RWPE1 (cell line): ENCODE data around the gene PARP16.

ENCODE experiments used
- CTCF ChIA-PET: fragments of 350-600 bp; sonication (Branson Sonifier 250); formaldehyde crosslinking; extraction: SDS; loops from one replicate; lab custom pipeline; 2021; lab: Yijun Ruan, JAX
- POLR2A ChIA-PET: fragments of 400-600 bp; formaldehyde crosslinking; extraction: SDS; loops from one replicate; lab custom pipeline; 2020; ENCODE audit warnings: antibody characterized with exemption; ENCODE audit not compliant: low non-redundant PET; lab: Yijun Ruan, JAX
- DNase-seq: peaks from one replicate; pipeline ENCODE4 v3.0.0; 2012; ENCODE audit warnings: low spot score
- H3K27ac ChIP-seq: fragments of 450-650 bp; 2 replicates; pipeline ENCODE4 v1.5.1; 2017
- TF ChIP-seq, protein P1 (sequence below): fragments of 450-650 bp; conservative IDR thresholded peaks from 2 replicates; pipeline ENCODE4 v1.5.1; 2017; ENCODE audit warnings: low read depth, mild to moderate bottlenecking

PARP16 gene

DNA sequence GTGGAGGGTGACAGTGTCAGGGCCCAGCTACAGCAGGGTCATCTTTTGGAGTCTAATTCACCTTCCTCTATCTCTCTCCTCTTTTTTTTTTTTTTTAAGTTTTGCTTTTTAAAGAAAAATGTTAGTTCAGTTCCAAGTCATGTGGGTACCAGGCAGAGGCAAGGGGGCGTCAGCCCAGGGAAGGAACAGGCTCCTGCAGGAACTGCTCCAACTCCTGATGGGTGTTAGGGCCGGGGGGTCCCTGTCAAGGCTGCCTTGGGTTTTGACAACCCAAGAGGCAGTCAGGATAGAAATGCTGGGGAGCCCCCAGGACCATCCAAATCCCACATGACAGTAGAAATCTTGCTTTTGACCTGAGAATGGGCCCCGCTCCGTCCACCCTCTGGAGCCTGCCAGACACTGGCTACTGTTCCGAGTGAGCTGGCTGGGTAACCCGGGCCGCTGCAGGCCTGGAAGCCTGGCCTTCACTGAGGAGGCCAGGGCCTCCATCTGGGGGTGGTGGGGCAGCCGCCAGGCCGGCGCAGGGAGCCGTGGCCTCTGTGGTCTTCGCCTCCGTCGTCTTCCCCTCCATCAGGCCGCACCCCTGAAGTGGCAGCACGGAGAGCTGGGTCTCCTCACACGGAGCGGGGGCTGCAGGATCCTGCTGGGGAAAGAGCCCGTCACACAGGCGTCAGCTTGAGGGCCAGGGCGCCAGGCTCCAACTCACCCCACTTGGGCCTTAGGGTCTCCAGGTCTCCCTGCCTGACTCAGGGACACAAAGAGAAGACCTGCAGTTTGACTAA is 42.0 kb upstream of the PARP16 start:
- no peak for DNase-seq
- H3K27ac ChIP-seq = no peak overlapping the region
- ChIA-PET CTCF (interaction anchor here (0.7 kb wide), 2 partner anchors 57 to 192 kb away, joined by 4 to 8 read pairs; no protein-coding TSS in a partner anchor), POLR2A (no interaction called here)
- TF ChIP-seq, protein P1, sequence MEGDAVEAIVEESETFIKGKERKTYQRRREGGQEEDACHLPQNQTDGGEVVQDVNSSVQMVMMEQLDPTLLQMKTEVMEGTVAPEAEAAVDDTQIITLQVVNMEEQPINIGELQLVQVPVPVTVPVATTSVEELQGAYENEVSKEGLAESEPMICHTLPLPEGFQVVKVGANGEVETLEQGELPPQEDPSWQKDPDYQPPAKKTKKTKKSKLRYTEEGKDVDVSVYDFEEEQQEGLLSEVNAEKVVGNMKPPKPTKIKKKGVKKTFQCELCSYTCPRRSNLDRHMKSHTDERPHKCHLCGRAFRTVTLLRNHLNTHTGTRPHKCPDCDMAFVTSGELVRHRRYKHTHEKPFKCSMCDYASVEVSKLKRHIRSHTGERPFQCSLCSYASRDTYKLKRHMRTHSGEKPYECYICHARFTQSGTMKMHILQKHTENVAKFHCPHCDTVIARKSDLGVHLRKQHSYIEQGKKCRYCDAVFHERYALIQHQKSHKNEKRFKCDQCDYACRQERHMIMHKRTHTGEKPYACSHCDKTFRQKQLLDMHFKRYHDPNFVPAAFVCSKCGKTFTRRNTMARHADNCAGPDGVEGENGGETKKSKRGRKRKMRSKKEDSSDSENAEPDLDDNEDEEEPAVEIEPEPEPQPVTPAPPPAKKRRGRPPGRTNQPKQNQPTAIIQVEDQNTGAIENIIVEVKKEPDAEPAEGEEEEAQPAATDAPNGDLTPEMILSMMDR = no peak

DNA sequence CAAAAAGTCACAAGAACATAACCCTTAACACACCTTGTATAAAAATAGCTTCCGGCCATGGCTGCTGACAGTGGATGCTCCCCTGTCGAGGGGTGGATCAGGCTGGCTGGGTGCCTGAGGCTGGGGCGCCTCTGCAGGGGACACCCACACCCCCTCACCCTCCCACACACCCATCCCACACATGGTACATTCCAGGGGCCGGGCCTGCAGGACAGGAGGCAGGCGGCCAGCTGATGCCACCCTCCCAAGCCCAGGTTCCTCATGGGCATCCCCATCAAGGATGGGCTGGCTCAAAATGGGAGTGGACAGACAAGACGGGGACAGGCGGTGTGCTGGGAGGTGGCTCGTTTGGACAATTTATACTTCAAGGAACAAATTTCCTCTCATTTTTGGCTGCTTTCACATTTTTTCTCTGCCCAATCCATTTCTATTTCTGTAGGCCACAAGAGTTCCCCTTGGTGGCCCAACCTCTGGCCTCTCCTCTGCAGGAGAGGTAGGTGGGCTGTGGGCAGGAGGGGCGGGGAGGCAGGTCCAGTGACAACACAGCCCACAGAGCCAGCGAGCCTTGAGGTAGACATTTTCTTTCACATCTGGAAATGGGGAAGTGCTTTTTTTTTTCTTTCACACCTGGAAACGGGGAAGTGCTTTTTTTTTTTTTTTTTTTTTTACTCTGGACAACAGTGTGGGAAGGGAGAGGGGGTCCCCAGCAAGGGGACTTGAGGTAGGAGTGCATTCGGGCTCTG is 41.1 kb upstream of the PARP16 start:
- POLR2A ChIA-PET = no interaction called here
- CTCF ChIA-PET = interaction anchor here (0.7 kb wide), 2 partner anchors 55 to 191 kb away, joined by 4 to 8 read pairs; no protein-coding TSS in a partner anchor
- DNase-seq = no peak
- TF ChIP-seq, protein P1 = no peak
- no peak overlapping the region for H3K27ac ChIP-seq

DNA sequence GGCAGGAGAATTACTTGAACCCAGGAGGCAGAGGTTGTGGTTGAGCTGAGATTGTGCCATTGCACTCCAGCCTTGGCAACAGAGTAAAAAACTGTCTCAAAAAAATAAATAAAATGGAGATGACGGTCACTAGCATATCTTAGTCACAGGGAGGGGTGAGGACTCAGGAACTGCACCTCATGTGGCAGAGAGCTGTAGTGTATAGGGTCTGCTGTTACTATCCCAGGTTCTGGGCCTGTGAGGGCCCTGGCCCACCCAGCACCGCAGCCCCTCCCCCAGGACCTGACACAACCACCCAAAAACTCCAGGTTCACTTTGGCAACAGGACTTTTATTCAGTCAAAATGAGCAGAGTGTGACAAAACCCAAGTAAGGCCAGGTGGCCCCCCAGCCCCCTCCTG is 40.1 kb upstream of the PARP16 start:
- ChIA-PET CTCF (interaction anchor here (2.1 kb wide), 1 partner anchor 59 kb away, joined by 9 read pairs; no protein-coding TSS in a partner anchor), POLR2A (interaction anchor here (0.6 kb wide), 1 partner anchor 1214 kb away, joined by 3 read pairs; no protein-coding TSS in a partner anchor)
- TF ChIP-seq, protein P1 = no peak

DNA sequence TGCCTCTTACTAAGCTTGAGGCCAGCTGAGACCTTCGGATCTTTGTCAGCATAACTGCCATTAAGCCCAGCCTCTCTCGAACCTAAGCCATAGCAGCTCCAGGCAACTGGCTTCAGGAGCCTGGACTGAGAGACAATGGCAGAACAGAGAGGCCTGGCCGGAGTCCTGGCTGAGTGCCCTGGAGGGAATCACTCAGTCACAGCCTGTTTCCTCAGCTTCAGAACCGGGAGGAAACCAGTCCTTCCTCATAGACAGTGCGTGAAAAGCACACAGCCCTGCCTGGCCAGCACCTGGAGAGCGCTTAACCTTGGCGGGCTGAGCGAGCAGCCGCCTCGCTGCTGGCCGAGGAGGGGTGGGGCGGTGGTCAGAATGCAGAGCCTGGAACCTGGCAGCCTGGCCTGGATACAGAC is 39.4 kb upstream of the PARP16 start:
- DNase-seq = no peak
- TF ChIP-seq, protein P1 = no peak
- no peak overlapping the region for H3K27ac ChIP-seq
- ChIA-PET POLR2A (interaction anchor here (0.6 kb wide), 1 partner anchor 1215 kb away, joined by 3 read pairs; no protein-coding TSS in a partner anchor), CTCF (interaction anchor here (2.1 kb wide), 1 partner anchor 60 kb away, joined by 9 read pairs; no protein-coding TSS in a partner anchor)

More for the DNA sequence above, 40.1 kb upstream of the PARP16 start:
- no peak overlapping the region for H3K27ac ChIP-seq
- DNase-seq = no peak

DNA sequence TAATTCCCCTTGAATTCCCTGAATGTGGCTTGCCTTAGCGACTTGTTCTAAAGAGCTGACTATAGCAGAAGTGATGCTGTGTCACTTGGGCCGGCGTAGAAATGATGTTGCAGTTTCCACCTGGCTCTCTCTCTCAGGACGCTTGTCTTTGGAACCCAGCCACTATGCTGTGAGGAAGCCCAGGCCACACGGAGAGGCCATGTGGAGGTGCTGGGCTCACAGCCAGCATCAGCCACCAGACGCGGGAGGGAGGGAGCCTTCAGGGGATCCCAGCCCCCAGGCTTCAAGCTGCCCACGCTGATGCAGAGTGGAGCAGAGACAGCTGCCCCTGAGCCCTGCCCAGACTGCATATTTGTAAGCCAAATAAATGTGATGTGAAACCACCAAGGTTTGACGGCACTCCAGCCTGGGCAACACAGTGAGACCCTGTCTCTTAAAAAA is 36.4 kb upstream of the PARP16 start:
- CTCF ChIA-PET = interaction anchor here (0.6 to 2.7 kb wide), 3 partner anchors 48 to 62 kb away, joined by 3 to 33 read pairs (median 4); no protein-coding TSS in a partner anchor
- H3K27ac ChIP-seq = no peak overlapping the region
- no peak for DNase-seq
- TF ChIP-seq, protein P1 = no peak
- POLR2A ChIA-PET = no interaction called here

DNA sequence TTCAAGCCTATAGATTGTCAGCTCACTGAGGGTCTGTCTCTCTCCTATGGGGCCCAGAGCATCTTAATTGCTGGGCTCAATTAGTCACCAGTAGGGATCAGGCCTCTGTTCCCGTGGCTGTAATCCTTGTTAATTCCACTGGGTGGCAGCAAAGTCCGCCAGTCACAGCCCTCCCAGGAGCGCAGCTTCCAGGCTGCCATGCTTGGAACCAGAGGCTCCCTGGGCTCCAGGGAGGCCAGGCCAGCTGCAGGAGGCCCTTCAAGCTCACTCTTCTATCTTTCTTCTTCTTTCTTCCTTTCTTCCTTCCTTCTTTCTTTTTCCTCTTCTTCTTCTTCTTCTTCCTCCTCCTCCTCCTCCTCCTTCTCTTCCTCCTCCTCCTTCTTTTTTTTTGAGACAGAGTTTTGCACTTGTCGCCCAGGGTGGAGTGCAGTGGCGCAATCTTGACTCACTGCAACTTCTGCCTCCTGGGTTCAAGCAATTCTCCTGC is 32.2 kb upstream of the PARP16 start:
- ChIA-PET CTCF (interaction anchor here (0.5 to 1.9 kb wide), 19 partner anchors 12 to 1020 kb away, joined by 3 to 25 read pairs (median 4); no protein-coding TSS in a partner anchor), POLR2A (no interaction called here)
- TF ChIP-seq, protein P1 = peak; percentile 96
- no peak overlapping the region for H3K27ac ChIP-seq
- DNase-seq = peak; percentile 90
